ENCODE data around the gene ZNF804B. TPM values are rescaled to one million over a fixed set of nuclear protein-coding genes. Genes with fewer than 3 reads are reported as not detected.

ZNF804B gene
- total RNA-seq, 1 experiment from 2014 or later: not detected

DNA sequence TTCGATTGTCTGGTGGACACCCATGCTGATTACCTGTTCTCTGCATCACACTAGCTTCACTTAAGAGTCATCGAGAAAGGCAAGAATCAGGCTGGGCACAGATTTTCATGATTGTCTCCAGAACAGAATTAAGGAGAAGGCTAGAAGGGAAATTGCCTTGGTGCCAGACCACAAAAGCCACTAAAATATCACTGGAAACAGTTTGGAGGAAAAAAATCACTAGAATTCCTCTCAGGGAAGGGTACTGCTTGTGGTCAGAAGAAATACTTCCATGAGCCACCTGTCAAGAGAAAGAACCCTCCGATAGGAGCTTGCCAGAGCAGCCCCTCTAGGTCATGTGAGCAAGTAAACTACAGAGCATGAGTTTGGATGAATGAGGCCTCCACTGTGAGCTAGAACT, 305.3 kb downstream of the ZNF804B start:
- BruUV-seq (replicated peaks): no TSS peak
- Histone ChIP-seq H3K9me2 (ENCODE audit: insufficient read depth) (no peaks in the 10 kb centered on the region), H3K9me3 (ENCODE audit: insufficient read depth, low read depth) (no peaks in the 10 kb centered on the region), H3K27ac (no peak overlapping the region), H3K4me1 (replicated peaks; ENCODE audit: insufficient read depth) (no peaks in the 10 kb centered on the region), H3K36me3 (ENCODE audit: low read depth) (no peaks in the 10 kb centered on the region), H2AFZ (no peak overlapping the region), H3F3A (ENCODE audit: insufficient read depth, low read depth) (no peaks in the 10 kb centered on the region), H4K20me1 (ENCODE audit: insufficient read depth) (no peaks in the 10 kb centered on the region), H3K4me2 (no peak overlapping the region), H3K79me2 (ENCODE audit: low read depth) (no peaks in the 10 kb centered on the region), H3K4me3 (no peak overlapping the region), H3K27me3 (ENCODE audit: insufficient read depth, low read depth) (no peaks in the 10 kb centered on the region)
- no peak for DNase-seq
- no peak for TF ChIP-seq EZH2 (IDR thresholded peaks at IDR 0.05; ENCODE audit: low read depth)
- TF ChIP-seq, protein P1, sequence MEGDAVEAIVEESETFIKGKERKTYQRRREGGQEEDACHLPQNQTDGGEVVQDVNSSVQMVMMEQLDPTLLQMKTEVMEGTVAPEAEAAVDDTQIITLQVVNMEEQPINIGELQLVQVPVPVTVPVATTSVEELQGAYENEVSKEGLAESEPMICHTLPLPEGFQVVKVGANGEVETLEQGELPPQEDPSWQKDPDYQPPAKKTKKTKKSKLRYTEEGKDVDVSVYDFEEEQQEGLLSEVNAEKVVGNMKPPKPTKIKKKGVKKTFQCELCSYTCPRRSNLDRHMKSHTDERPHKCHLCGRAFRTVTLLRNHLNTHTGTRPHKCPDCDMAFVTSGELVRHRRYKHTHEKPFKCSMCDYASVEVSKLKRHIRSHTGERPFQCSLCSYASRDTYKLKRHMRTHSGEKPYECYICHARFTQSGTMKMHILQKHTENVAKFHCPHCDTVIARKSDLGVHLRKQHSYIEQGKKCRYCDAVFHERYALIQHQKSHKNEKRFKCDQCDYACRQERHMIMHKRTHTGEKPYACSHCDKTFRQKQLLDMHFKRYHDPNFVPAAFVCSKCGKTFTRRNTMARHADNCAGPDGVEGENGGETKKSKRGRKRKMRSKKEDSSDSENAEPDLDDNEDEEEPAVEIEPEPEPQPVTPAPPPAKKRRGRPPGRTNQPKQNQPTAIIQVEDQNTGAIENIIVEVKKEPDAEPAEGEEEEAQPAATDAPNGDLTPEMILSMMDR (conservative IDR thresholded peaks at IDR 0.05): no peak
- intact Hi-C loops (cut with micrococcal nuclease; ENCODE audit: unreplicated experiment): no loop called here
- ChIA-PET CTCF (no interaction called here), POLR2A (ENCODE audit: unreplicated experiment) (no interaction called here)

DNA sequence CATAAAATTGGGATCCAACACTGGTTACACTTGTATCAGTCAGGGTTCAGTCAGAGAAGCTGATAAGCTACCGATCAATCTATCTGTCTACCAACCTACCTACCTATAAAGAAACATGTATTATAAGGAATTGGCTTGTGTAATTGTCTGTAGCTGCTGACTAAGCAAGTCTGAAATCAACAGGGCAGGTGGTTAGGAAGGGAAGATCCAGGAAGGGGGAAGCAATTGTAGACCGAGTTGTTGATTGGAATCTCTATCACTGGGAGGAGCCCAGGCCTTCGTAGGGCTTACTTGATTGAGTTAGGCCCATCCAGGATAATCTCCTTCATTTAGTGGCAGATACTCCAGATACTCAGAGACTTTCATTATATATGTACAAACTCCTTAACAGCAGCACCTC, 307.5 kb downstream of the ZNF804B start:
- CTCF ChIA-PET: no interaction called here

DNA sequence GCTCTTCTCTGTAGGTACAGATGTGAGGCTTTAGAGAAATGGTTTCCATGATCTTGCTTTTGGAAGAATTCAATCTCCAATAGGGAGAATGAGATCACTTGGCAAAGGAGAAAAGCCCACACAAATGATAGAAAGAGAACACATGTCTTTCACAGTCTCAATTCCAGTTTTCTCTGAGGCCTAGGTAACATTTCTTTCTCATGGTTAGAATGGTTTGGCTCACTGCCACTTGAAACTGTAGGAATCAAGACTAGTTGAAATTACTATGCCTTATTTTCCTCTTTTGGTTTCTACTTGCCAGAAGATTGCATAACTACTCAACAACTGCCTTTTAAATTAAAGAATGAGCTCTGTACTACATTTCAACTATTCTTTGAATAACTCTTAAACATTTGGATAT, 312.6 kb downstream of the ZNF804B start:
- H3K27me3 ChIP-seq (ENCODE audit: insufficient read depth, low read depth): no peaks in the 10 kb centered on the region
- no peak for TF ChIP-seq EZH2 (IDR thresholded peaks at IDR 0.05; ENCODE audit: low read depth)
- TF ChIP-seq, protein P1 (conservative IDR thresholded peaks at IDR 0.05): no peak
- no peaks in the 10 kb centered on the region for H4K20me1 ChIP-seq (ENCODE audit: insufficient read depth)
- no peak overlapping the region for H3K27ac ChIP-seq
- H3K9me3 ChIP-seq (ENCODE audit: insufficient read depth, low read depth): no peaks in the 10 kb centered on the region
- H3F3A ChIP-seq (ENCODE audit: insufficient read depth, low read depth): no peaks in the 10 kb centered on the region
- no peak overlapping the region for H3K4me3 ChIP-seq
- ChIA-PET POLR2A (ENCODE audit: unreplicated experiment) (interaction anchor here (0.6 kb wide), 1 partner anchor 1188 kb away, joined by 4 read pairs; no protein-coding TSS in a partner anchor), CTCF (interaction anchor here (0.7 kb wide), 1 partner anchor 1211 kb away, joined by 4 read pairs; no protein-coding TSS in a partner anchor)
- no peak overlapping the region for H3K4me2 ChIP-seq
- no peaks in the 10 kb centered on the region for H3K36me3 ChIP-seq (ENCODE audit: low read depth)
- no peaks in the 10 kb centered on the region for H3K79me2 ChIP-seq (ENCODE audit: low read depth)
- no TSS peak for BruUV-seq (replicated peaks)
- H3K4me1 ChIP-seq (replicated peaks; ENCODE audit: insufficient read depth): no peaks in the 10 kb centered on the region
- H2AFZ ChIP-seq: no peak overlapping the region
- H3K9me2 ChIP-seq (ENCODE audit: insufficient read depth): no peaks in the 10 kb centered on the region
- intact Hi-C loops (cut with micrococcal nuclease; ENCODE audit: unreplicated experiment): no loop called here
- no peak for DNase-seq

More for the DNA sequence above, 307.5 kb downstream of the ZNF804B start:
- Histone ChIP-seq H4K20me1 (ENCODE audit: insufficient read depth) (no peaks in the 10 kb centered on the region), H3K4me2 (no peak overlapping the region), H3K4me3 (no peak overlapping the region), H3K79me2 (ENCODE audit: low read depth) (no peaks in the 10 kb centered on the region), H3K27ac (no peak overlapping the region), H3F3A (ENCODE audit: insufficient read depth, low read depth) (no peaks in the 10 kb centered on the region), H3K4me1 (replicated peaks; ENCODE audit: insufficient read depth) (no peaks in the 10 kb centered on the region), H3K9me2 (ENCODE audit: insufficient read depth) (no peaks in the 10 kb centered on the region), H3K27me3 (ENCODE audit: insufficient read depth, low read depth) (no peaks in the 10 kb centered on the region), H3K9me3 (ENCODE audit: insufficient read depth, low read depth) (no peaks in the 10 kb centered on the region), H3K36me3 (ENCODE audit: low read depth) (no peaks in the 10 kb centered on the region), H2AFZ (no peak overlapping the region)
- no peak for DNase-seq
- BruUV-seq (replicated peaks): no TSS peak
- POLR2A ChIA-PET (ENCODE audit: unreplicated experiment): no interaction called here
- TF ChIP-seq EZH2 (IDR thresholded peaks at IDR 0.05; ENCODE audit: low read depth): no peak
- TF ChIP-seq, protein P1 (conservative IDR thresholded peaks at IDR 0.05): no peak
- intact Hi-C loops (cut with micrococcal nuclease; ENCODE audit: unreplicated experiment): no loop called here
